Hindlimb muscle (tissue), 1 donor: Measurements from ENCODE around the gene GALM. TPM values are rescaled to one million over a fixed set of nuclear protein-coding genes. Genes with fewer than 3 reads are reported as not detected.

Experiments used
- DNase-seq: peaks from one replicate; pipeline ENCODE4 v3.0.0-alpha.2; 2013
- polyA plus RNA-seq: library from polyadenylated mRNA; unstranded; fragments of 120-200 nt; gene quantifications from one replicate; pipeline ENCODE4 v1.2.1, GENCODE V29; 2013; ENCODE audit not compliant: insufficient read length

The GALM gene
- polyA plus RNA-seq, 1 donor = 15.0 TPM

DNA sequence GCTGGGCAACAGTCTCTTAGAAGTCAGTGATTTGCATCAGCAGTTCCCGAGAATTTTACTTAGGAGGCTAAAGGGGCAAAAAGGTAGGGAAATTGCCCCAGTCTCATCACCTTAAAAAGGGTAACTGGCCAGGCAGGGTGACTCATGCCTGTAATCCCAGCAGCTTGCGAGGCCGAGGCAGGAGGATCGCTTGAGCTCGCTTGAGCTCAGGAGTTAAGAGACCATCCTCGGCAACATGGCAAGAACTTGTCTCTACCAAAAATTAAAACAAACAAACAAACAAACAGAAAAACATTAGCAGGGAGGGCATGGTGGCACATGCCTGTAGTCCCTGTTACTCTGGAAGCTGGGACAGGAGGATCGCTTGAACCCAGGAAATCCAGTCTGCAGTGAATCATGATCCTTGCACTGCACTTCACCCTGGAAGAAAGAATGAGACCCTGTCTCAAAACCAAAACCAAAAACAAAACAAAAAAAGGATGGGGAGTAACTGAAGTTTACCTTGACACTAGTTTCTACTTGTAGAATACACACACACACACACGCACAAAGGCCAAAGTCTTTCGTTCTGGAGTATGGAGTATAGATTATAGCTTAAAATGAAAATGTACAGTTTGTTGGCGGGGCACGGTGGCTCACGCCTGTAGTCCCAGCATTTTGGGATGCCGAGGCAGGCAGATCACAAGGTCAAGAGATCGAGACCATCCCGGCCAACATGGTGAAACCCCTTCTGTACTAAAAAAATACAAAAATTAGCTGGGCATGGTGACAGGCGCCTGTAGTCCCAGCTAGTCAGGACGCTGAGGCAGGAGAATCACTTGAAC lies 109.4 kb downstream of the GALM start:
- DNase-seq = no peak

GRCh38 chr2:38775921-38776225 lies 110.0 kb downstream of the GALM start:
- DNase-seq = no peak

GRCh38 chr2:38776531-38776930 lies 110.6 kb downstream of the GALM start:
- no peak for DNase-seq

DNA sequence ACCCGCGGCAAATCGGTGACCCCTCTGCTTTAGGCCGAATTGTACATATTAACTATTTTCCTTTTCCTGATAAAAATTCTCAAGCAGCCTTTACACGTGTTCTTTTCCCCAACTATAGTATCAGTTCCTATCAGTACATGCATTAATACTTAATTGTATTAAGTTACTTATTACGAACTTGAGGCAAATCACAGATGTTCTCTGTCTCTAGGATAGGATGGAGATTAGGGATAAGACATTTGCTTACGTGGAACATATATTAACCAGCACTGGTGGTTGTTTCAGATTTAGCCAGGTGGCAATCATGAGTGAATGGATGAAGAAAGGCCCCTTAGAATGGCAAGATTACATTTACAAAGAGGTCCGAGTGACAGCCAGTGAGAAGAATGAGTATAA lies 112.8 kb downstream of the GALM start:
- DNase-seq = no peak

DNA sequence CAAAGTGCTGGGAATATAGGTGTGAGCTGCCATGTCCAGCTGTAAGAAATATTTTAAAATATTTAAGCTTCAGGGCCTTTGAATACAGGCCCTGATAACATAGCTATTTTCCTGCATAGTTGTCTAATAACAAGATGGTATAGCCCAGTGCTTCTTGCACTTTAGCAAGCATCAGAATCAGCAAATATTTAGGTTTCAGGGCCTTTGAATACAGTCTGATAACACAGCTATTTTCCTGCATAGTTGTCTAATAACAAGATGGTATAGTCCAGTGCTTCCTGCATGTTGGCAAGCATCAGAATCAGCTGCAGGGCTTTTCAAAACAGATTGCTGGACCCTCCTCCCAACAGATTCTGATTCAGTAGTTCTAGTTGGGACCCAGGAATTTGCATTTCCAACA lies 117.7 kb downstream of the GALM start:
- DNase-seq = no peak

Other genes starting within 250 kb of the GALM start
- 35.5 TPM for gene HNRNPLL, start 63.2 kb upstream of the GALM start, polyA plus RNA-seq
- gene SRSF7, start 85.2 kb downstream of the GALM start, polyA plus RNA-seq = 102 TPM
- gene GEMIN6, start 112.1 kb downstream of the GALM start, polyA plus RNA-seq = 12.1 TPM
- gene DHX57, start 209.8 kb downstream of the GALM start, polyA plus RNA-seq = 21.4 TPM
- 8.2 TPM for gene MORN2, start 209.9 kb downstream of the GALM start, polyA plus RNA-seq
- 1.6 TPM for gene ARHGEF33, start 223.8 kb downstream of the GALM start, polyA plus RNA-seq